ENCODE measurements around the gene GPRC5C. TPM values are rescaled to one million over a fixed set of nuclear protein-coding genes. Genes with fewer than 3 reads are reported as not detected.

The GPRC5C gene
- total RNA-seq, 3 donors from 2014 or later (not counting 1 experiment from before 2014, with no cell fraction given), result 0.26 to 0.60 (median 0.29) TPM

DNA sequence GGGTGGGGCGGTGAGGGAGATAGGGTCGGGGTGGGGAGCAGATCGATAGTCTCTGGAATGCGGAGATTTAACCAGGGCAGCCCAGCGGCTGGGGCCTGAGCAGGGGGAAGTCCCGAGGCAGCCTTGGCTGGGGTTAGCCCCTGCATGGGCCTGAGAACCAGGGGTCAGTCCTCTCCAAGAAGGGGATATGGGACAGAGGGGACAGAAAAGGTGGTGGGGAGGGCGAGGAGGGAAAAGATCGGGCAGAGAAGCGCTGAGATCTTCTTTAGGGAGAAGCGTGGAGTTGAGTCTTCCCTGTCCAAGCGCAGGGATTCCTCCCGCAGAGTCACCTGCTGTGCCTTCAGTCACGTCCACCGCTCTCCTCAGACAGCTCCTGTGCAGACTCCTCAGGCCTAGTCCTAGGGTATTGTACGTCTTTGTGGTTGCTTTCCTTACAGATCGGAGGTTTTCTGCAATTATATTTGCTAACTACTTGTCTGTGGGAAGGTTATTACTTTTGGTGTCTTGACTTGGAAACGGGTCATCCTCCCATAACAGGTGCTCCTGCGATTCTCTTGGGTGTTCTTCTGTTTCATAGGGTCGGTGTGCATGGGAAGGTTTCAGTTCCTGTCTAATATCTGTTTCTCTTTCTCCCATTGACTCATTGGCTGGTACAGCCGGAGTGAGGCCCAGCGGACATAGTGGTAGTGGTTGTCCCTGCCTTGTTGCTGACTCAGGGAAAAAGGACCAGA is 35.5 kb downstream of the GPRC5C start:
- ATAC-seq (peak; percentile 22 to 35 (median 32)), DNase-seq (peak in 1 of 2 donors; percentile 51)
- peak overlapping the region; percentile 83 for H3K4me3 ChIP-seq (ENCODE audit: low read length)
- peaks cover 10% of the 10 kb centered on the region for H3K36me3 Mint-ChIP-seq
- H3K9me3 ChIP-seq (ENCODE audit: control insufficient read depth, insufficient read depth, low read length), result no peaks in the 10 kb centered on the region
- H3K9me3 Mint-ChIP-seq, result no peaks in the 10 kb centered on the region
- peaks cover 39 to 47% of the 10 kb centered on the region in 2 donors for H3K4me1 Mint-ChIP-seq
- peaks cover 23% of the 10 kb centered on the region for H3K36me3 ChIP-seq (ENCODE audit: control insufficient read depth, insufficient read depth, low read length)
- intact Hi-C loops (cut with micrococcal nuclease), result no loop called here
- H3K27ac ChIP-seq (ENCODE audit: low read length), result peak overlapping the region; percentile 77
- 4% methylated on average over 18 of the region's 21 CpGs for WGBS (ENCODE audit: insufficient coverage)
- peaks cover 66% of the 10 kb centered on the region for H3K4me1 ChIP-seq (ENCODE audit: control insufficient read depth, insufficient read depth, low read length)
- TF ChIP-seq, protein P1, sequence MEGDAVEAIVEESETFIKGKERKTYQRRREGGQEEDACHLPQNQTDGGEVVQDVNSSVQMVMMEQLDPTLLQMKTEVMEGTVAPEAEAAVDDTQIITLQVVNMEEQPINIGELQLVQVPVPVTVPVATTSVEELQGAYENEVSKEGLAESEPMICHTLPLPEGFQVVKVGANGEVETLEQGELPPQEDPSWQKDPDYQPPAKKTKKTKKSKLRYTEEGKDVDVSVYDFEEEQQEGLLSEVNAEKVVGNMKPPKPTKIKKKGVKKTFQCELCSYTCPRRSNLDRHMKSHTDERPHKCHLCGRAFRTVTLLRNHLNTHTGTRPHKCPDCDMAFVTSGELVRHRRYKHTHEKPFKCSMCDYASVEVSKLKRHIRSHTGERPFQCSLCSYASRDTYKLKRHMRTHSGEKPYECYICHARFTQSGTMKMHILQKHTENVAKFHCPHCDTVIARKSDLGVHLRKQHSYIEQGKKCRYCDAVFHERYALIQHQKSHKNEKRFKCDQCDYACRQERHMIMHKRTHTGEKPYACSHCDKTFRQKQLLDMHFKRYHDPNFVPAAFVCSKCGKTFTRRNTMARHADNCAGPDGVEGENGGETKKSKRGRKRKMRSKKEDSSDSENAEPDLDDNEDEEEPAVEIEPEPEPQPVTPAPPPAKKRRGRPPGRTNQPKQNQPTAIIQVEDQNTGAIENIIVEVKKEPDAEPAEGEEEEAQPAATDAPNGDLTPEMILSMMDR (IDR thresholded peaks at IDR 0.05), result no peak
- no peak overlapping the region for H3K27ac Mint-ChIP-seq
- H3K4me3 Mint-ChIP-seq, result no peak overlapping the region
- H3K27me3 ChIP-seq (ENCODE audit: control insufficient read depth, insufficient read depth, low read length), result no peaks in the 10 kb centered on the region
- no peaks in the 10 kb centered on the region for H3K27me3 Mint-ChIP-seq (ENCODE audit: low read depth in 2 of 2)

DNA sequence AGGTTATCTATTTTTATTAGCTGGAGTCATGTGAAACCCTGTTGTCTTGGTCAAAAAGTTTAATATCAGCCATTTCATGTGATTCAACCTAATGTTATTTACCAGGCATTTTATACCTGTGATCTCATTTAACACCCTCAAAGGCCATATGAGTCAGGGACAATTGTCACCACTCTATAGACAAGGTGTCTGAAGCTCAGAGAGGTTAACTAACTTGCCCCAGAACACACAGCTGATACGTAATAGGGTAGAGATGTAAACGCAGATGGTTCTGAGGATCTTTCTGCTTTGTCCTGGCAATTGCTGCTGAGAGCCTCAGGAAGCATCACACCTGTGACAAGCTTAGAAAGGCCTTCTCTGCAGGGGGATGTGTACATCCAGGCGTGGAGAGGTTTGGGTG is 39.5 kb downstream of the GPRC5C start:
- 46% methylated on average over 3 of the region's 3 CpGs for WGBS (ENCODE audit: insufficient coverage)
- no peaks in the 10 kb centered on the region for H3K9me3 Mint-ChIP-seq
- H3K4me1 Mint-ChIP-seq, result peaks cover 63 to 71% of the 10 kb centered on the region in 2 donors

DNA sequence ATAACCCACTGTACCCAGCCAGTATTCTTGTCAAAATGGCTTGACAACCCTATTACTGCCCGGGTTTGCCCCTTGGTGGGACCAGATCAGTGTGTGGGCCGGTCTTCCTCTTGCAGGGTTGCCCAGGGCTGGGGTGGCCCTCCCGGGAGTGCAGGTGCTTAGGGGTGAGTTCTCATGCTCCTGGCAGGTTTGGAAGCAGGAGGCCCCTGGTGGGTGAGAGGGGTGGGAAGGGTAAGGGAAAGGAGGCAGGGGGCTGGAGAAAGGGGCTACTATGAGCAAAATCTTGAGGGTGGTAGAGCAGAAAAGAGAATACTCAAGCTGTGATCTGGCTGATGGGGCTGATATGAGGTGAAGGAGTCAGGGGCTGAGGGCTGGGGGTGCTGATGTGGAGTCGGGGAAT is 41.0 kb downstream of the GPRC5C start:
- Mint-ChIP-seq H3K27me3 (ENCODE audit: low read depth in 2 of 2) (no peaks in the 10 kb centered on the region), H3K36me3 (peaks cover 24% of the 10 kb centered on the region), H3K4me1 (peaks cover 77 to 82% of the 10 kb centered on the region in 2 donors), H3K27ac (peak overlapping the region; percentile 92 to 93), H3K9me3 (no peaks in the 10 kb centered on the region), H3K4me3 (peak overlapping the region; percentile 92)
- ATAC-seq, result no peak
- Histone ChIP-seq H3K9me3 (ENCODE audit: control insufficient read depth, insufficient read depth, low read length) (no peaks in the 10 kb centered on the region), H3K27me3 (ENCODE audit: control insufficient read depth, insufficient read depth, low read length) (no peaks in the 10 kb centered on the region), H3K36me3 (ENCODE audit: control insufficient read depth, insufficient read depth, low read length) (peaks cover 75% of the 10 kb centered on the region), H3K4me3 (ENCODE audit: low read length) (peak overlapping the region; percentile 29), H3K27ac (ENCODE audit: low read length) (peak overlapping the region; percentile 84), H3K4me1 (ENCODE audit: control insufficient read depth, insufficient read depth, low read length) (peaks cover 75% of the 10 kb centered on the region)
- TF ChIP-seq, protein P1 (IDR thresholded peaks at IDR 0.05), result no peak
- DNase-seq, result no peak
- intact Hi-C loops (cut with micrococcal nuclease), result loop anchor here (5.0 kb wide), 1 partner anchor 264 kb away; the partner anchor contains the start of gene RAB37
- WGBS (ENCODE audit: insufficient coverage), result 65% methylated on average over 4 of the region's 4 CpGs

More for the DNA sequence above, 39.5 kb downstream of the GPRC5C start:
- ATAC-seq, result peak in 1 of 3 donors; percentile 32
- TF ChIP-seq, protein P1 (IDR thresholded peaks at IDR 0.05), result no peak
- peaks cover 59% of the 10 kb centered on the region for H3K36me3 ChIP-seq (ENCODE audit: control insufficient read depth, insufficient read depth, low read length)
- no peak for DNase-seq
- no peaks in the 10 kb centered on the region for H3K27me3 ChIP-seq (ENCODE audit: control insufficient read depth, insufficient read depth, low read length)
- peak overlapping the region; percentile 84 for H3K27ac ChIP-seq (ENCODE audit: low read length)
- peaks cover 67% of the 10 kb centered on the region for H3K4me1 ChIP-seq (ENCODE audit: control insufficient read depth, insufficient read depth, low read length)
- peak overlapping the region; percentile 83 for H3K4me3 ChIP-seq (ENCODE audit: low read length)
- Mint-ChIP-seq H3K4me3 (peak overlapping the region; percentile 92), H3K27me3 (ENCODE audit: low read depth in 2 of 2) (no peaks in the 10 kb centered on the region), H3K27ac (peak overlapping the region; percentile 92 to 93), H3K36me3 (peaks cover 24% of the 10 kb centered on the region)
- H3K9me3 ChIP-seq (ENCODE audit: control insufficient read depth, insufficient read depth, low read length), result no peaks in the 10 kb centered on the region
- intact Hi-C loops (cut with micrococcal nuclease), result loop anchor here (5.0 kb wide), 1 partner anchor 266 kb away; the partner anchor contains the start of gene RAB37
